Prostate gland (tissue), 2 donors: ENCODE data around the gene CPLX4.

Experiments used
- CTCF ChIP-seq, 4 experiments: fragments of 200-600 bp in 2 of 4; fragments of 450-650 bp in 2 of 4; sonication (generic) in 2 of 4; IDR thresholded peaks; 1 replicate in 3 of 4; 2 replicates in 1 of 4; pipeline ENCODE4 v1.5.1; 2016 to 2019; ENCODE audit warnings: antibody characterized with exemption in 4 of 4, mild to moderate bottlenecking in 2 of 4, moderate library complexity in 2 of 4
- POLR2A ChIP-seq: fragments of 450-650 bp; IDR thresholded peaks from one replicate; pipeline ENCODE4 v1.6.1; 2016; ENCODE audit warnings: antibody characterized with exemption, mild to moderate bottlenecking
- POLR2AphosphoS5 ChIP-seq: sonication (generic); formaldehyde crosslinking; IDR thresholded peaks from one replicate; pipeline ENCODE4 v1.6.1; 2017; ENCODE audit warnings: antibody characterized with exemption

GRCh38 chr18:59265974-59266369 lies 52.5 kb downstream of the CPLX4 start:
- TF ChIP-seq CTCF (IDR thresholded peaks at IDR 0.05) (no peak), POLR2A (no peak), POLR2AphosphoS5 (no peak)
